ENCODE data around the gene CHSY1. TPM values are rescaled to one million over a fixed set of nuclear protein-coding genes. Genes with fewer than 3 reads are reported as not detected.
A peak's percentile ranks its signal among the peaks of the same experiment; 100 is the strongest.

The CHSY1 gene
- total RNA-seq, 2 experiments from 2014 or later, result 34.8 to 36.3 TPM

GRCh38 chr15:101142711-101143110 is 109.1 kb downstream of the CHSY1 start:
- H3K27ac Mint-ChIP-seq, result no peak overlapping the region
- ChIA-PET POLR2A (interaction anchor here (0.8 kb wide), 1 partner anchor 10 kb away, joined by 3 read pairs; no protein-coding TSS in a partner anchor), CTCF (interaction anchor here (0.9 to 1.0 kb wide), 2 partner anchors 11 to 114 kb away, joined by 3 read pairs; no protein-coding TSS in a partner anchor)
- intact Hi-C loops (cut with micrococcal nuclease), result no loop called here
- H3K27me3 Mint-ChIP-seq, result peaks cover 3% of the 10 kb centered on the region
- no peak overlapping the region for H3K4me3 Mint-ChIP-seq
- no peaks in the 10 kb centered on the region for H3K36me3 Mint-ChIP-seq
- H3K9me3 Mint-ChIP-seq, result no peaks in the 10 kb centered on the region
- DNase-seq, result no peak
- peaks cover under 1% of the 10 kb centered on the region for H3K4me1 Mint-ChIP-seq (ENCODE audit: low read depth)

GRCh38 chr15:101141926-101142527 is 109.8 kb downstream of the CHSY1 start:
- Mint-ChIP-seq H3K4me1 (ENCODE audit: low read depth) (peaks cover 8% of the 10 kb centered on the region), H3K9me3 (no peaks in the 10 kb centered on the region), H3K27me3 (peaks cover 6% of the 10 kb centered on the region), H3K36me3 (no peaks in the 10 kb centered on the region), H3K27ac (no peak overlapping the region), H3K4me3 (no peak overlapping the region)
- DNase-seq, result no peak
- POLR2A ChIA-PET, result no interaction called here
- intact Hi-C loops (cut with micrococcal nuclease), result no loop called here
- CTCF ChIA-PET, result interaction anchor here (1.0 kb wide), 1 partner anchor 133 kb away, joined by 3 read pairs; no protein-coding TSS in a partner anchor

GRCh38 chr15:101140697-101141065 is 111.2 kb downstream of the CHSY1 start:
- H3K27ac Mint-ChIP-seq, result no peak overlapping the region
- no peak overlapping the region for H3K4me3 Mint-ChIP-seq
- ChIA-PET POLR2A (no interaction called here), CTCF (interaction anchor here (0.6 kb wide), 1 partner anchor 12 kb away, joined by 3 read pairs; no protein-coding TSS in a partner anchor)
- H3K36me3 Mint-ChIP-seq, result no peaks in the 10 kb centered on the region
- no peak for DNase-seq
- peaks cover 17% of the 10 kb centered on the region for H3K4me1 Mint-ChIP-seq (ENCODE audit: low read depth)
- peaks cover 3% of the 10 kb centered on the region for H3K27me3 Mint-ChIP-seq
- intact Hi-C loops (cut with micrococcal nuclease), result no loop called here
- no peaks in the 10 kb centered on the region for H3K9me3 Mint-ChIP-seq

GRCh38 chr15:101139986-101140696 is 111.7 kb downstream of the CHSY1 start:
- POLR2A ChIA-PET, result no interaction called here
- intact Hi-C loops (cut with micrococcal nuclease), result no loop called here
- CTCF ChIA-PET, result no interaction called here
- DNase-seq, result no peak
- Mint-ChIP-seq H3K4me1 (ENCODE audit: low read depth) (peaks cover 20% of the 10 kb centered on the region), H3K27ac (no peak overlapping the region), H3K9me3 (no peaks in the 10 kb centered on the region), H3K27me3 (peaks cover 3% of the 10 kb centered on the region), H3K4me3 (no peak overlapping the region), H3K36me3 (no peaks in the 10 kb centered on the region)

- POLR2A ChIA-PET, result interaction anchor here (0.6 kb wide), 1 partner anchor 101 kb away, joined by 3 read pairs; no protein-coding TSS in a partner anchor
- intact Hi-C loops (cut with micrococcal nuclease), result no loop called here
- Mint-ChIP-seq H3K36me3 (no peaks in the 10 kb centered on the region), H3K27me3 (peaks cover 3% of the 10 kb centered on the region), H3K27ac (no peak overlapping the region), H3K9me3 (peaks cover 5% of the 10 kb centered on the region), H3K4me3 (no peak overlapping the region), H3K4me1 (ENCODE audit: low read depth) (peaks cover 20% of the 10 kb centered on the region)
- no peak for DNase-seq
- CTCF ChIA-PET, result no interaction called here
These were observed 112.7 kb downstream of the CHSY1 start for GRCh38 chr15:101138913-101139880.

- Mint-ChIP-seq H3K4me1 (ENCODE audit: low read depth) (peaks cover 20% of the 10 kb centered on the region), H3K27me3 (peaks cover 3% of the 10 kb centered on the region), H3K36me3 (no peaks in the 10 kb centered on the region), H3K9me3 (peaks cover 5% of the 10 kb centered on the region), H3K27ac (no peak overlapping the region), H3K4me3 (no peak overlapping the region)
- no peak for DNase-seq
- CTCF ChIA-PET, result no interaction called here
- intact Hi-C loops (cut with micrococcal nuclease), result no loop called here
- POLR2A ChIA-PET, result no interaction called here
These were observed 113.7 kb downstream of the CHSY1 start for GRCh38 chr15:101138086-101138660.

GRCh38 chr15:101137312-101137940 is 114.4 kb downstream of the CHSY1 start:
- DNase-seq, result peak; percentile 29
- CTCF ChIA-PET, result no interaction called here

GRCh38 chr15:101136381-101137268 is 115.2 kb downstream of the CHSY1 start:
- Mint-ChIP-seq H3K27me3 (peaks cover 3% of the 10 kb centered on the region), H3K36me3 (no peaks in the 10 kb centered on the region), H3K9me3 (peaks cover 5% of the 10 kb centered on the region), H3K4me3 (no peak overlapping the region), H3K27ac (no peak overlapping the region), H3K4me1 (ENCODE audit: low read depth) (peaks cover 20% of the 10 kb centered on the region)
- ChIA-PET CTCF (interaction anchor here (0.6 to 0.7 kb wide), 2 partner anchors 69 to 121 kb away, joined by 3 to 5 read pairs; no protein-coding TSS in a partner anchor), POLR2A (no interaction called here)
- intact Hi-C loops (cut with micrococcal nuclease), result no loop called here
- no peak for DNase-seq

More at GRCh38 chr15:101137312-101137940, 114.4 kb downstream of the CHSY1 start:
- Mint-ChIP-seq H3K27ac (no peak overlapping the region), H3K27me3 (peaks cover 3% of the 10 kb centered on the region), H3K9me3 (peaks cover 5% of the 10 kb centered on the region), H3K36me3 (no peaks in the 10 kb centered on the region), H3K4me1 (ENCODE audit: low read depth) (peaks cover 20% of the 10 kb centered on the region), H3K4me3 (no peak overlapping the region)
- POLR2A ChIA-PET, result no interaction called here
- intact Hi-C loops (cut with micrococcal nuclease), result no loop called here

GRCh38 chr15:101135532-101136166 is 116.2 kb downstream of the CHSY1 start:
- Mint-ChIP-seq H3K4me3 (no peak overlapping the region), H3K9me3 (peaks cover 5% of the 10 kb centered on the region), H3K4me1 (ENCODE audit: low read depth) (peaks cover 20% of the 10 kb centered on the region), H3K36me3 (no peaks in the 10 kb centered on the region), H3K27ac (no peak overlapping the region), H3K27me3 (peaks cover 3% of the 10 kb centered on the region)
- ChIA-PET POLR2A (no interaction called here), CTCF (no interaction called here)
- intact Hi-C loops (cut with micrococcal nuclease), result no loop called here
- DNase-seq, result peak; percentile 31

GRCh38 chr15:101134780-101135179 is 117.1 kb downstream of the CHSY1 start:
- H3K4me1 Mint-ChIP-seq (ENCODE audit: low read depth), result peaks cover 20% of the 10 kb centered on the region
- no peak for DNase-seq
- H3K9me3 Mint-ChIP-seq, result peaks cover 5% of the 10 kb centered on the region
- H3K27me3 Mint-ChIP-seq, result peaks cover 3% of the 10 kb centered on the region
- H3K36me3 Mint-ChIP-seq, result no peaks in the 10 kb centered on the region
- H3K27ac Mint-ChIP-seq, result no peak overlapping the region
- no peak overlapping the region for H3K4me3 Mint-ChIP-seq
- ChIA-PET CTCF (no interaction called here), POLR2A (no interaction called here)
- intact Hi-C loops (cut with micrococcal nuclease), result no loop called here

All from activated CD4-positive, alpha-beta memory T cell treated with anti-CD3 and anti-CD28 coated beads for 36 hours (primary cell).